ENCODE measurements around the gene TMEM272.

Gene TMEM272

GRCh38 chr13:51804295-51805172, 40.4 kb downstream of the TMEM272 start:
- no peak for DNase-seq (ENCODE audit: low read depth)

GRCh38 chr13:51803422-51804294, 41.3 kb downstream of the TMEM272 start, which contains the start of gene DHRS12:
DHRS12 (minus strand) TSS chr13:51804163; CDS start chr13:51799659, 4,504 bp downstream.
- no peak for DNase-seq (ENCODE audit: low read depth)

DNA sequence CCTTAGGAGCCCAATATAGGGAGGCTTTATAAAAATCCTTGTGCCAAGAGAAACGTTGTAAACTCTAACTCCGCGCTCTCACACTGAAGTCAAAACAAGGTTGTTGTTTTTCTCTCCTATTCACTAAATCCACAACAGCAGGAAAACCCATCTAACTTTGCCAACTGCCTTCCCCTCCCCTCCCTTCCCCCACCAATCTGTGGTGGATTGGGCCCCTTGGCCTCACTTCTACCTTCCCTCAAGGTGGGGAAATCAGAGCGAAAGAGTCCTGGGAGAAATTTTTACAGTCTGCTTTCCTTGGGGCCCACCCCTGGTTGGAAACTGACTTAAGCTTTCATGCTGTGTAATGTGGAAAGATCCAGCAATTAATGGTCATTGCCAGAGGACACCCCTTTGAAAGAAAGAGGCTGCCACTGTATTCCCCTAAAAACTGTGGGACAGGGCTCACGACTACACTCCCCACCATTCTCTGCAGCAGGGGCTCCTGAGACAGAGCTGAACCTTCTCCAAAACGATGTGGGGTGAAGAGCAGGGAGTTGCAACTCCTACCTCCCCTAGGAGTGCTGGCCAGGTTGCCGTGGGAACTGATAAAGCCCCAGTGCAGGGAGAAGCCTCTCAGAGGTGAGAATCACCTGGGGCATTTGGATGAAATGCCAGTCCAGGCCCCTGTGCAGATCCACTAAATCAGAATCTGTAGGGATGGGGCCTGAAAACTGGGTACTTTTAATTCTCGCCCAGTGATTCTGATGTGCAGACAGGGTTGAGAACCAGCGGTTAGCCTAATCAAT, 42.2 kb downstream of the TMEM272 start:
- no peak for DNase-seq (ENCODE audit: low read depth)

DNA sequence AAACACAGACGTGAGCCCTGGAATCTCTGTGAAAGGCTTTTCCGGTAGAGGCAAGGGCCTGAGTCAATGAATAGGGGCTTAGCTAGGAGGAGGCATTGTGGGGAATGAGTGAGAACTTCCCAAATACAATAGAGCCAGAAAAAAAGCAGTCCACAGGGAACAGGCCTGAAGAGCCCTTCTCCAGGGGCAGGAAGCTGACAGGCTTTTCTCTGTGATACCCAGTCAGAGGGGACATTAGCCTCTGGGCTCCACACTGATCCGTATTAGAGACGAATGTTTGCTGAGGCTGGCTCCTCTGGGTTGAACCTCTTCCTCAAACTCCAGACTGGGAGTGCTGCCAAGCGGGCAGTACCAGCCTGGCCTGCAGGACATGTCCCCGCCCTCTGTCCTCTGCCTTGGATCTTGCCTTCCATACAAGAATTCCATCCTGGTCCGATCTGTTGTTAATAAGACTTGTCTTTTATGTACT, 43.3 kb downstream of the TMEM272 start:
- DNase-seq (ENCODE audit: low read depth), result no peak

DNA sequence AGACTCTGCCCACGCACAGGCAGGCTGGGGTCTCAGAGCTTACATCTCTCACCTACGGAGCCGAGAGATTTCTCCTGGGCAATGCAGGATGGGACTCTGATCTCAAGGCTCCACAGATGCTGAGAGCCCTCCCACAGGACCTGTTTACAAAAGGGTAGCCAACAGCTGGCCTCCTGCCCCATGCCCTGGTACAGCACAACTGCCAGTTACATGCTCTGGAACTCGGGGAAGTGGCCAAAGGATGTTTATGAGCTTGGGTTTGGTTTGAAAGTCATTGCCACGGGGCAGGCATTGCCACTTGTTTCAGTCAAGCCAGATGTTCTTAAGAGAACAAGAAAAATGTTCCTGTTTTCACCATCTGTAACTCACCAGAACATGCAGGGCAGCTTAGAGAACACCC, 44.5 kb downstream of the TMEM272 start:
- DNase-seq (ENCODE audit: low read depth), result no peak

DNA sequence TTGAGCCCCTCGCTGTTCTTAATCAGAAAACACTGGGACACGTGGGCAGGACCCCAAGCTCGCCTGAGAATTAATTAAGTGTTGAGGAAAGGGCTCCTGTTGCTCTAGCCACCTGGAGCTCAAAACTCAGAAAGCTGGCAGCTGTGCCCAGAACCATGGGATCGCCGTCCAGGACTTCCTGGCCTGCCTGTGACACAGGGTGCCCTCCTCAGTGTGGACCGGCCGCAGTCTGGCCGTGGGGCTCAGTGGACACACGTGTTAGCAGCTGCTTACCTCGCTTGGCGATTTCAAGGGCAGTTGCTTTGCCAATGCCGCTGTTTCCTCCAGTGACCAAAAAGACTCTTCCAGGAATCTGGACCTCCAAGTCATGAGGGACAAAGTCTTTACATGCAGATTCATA, 45.7 kb downstream of the TMEM272 start:
- no peak for DNase-seq (ENCODE audit: low read depth)

DNA sequence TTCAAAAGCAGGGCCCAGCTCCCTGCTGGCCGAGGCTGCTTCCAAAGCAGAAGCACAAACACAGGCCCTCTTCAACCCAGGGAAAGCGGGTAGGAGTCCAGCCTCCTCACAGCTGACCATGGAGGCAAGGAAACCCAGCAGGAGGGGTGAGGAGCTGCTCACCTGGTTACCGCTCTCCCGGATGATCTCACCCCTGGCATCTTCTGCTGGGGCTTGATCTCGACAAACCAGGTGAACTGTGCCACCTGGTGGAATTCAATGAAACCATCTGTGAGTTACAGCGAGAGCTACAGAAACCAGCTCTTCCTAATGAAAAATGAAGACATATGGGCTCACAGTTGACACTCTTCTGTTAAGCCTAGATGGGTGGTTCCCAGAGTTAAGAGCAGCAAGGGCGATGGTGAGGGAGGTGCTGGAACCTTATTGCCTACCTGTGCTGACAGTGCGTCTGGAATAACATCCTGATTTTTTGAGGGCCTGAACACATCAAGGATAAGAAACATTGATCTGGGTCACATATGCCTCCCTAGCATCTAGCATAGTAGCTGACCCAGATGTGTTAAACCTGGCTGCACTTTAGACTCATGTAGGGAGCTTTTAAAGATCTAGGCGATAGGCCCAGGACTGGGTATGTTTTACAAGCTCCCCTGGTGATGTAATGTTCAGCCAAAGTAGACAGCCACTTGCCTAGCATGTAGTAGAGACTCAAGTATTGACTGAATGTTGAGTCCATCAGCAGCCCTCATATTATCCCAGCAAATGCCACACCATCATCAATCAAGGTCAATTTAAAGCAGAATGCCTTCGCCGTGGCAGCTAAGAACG, 47.1 kb downstream of the TMEM272 start:
- no peak for DNase-seq (ENCODE audit: low read depth)

DNA sequence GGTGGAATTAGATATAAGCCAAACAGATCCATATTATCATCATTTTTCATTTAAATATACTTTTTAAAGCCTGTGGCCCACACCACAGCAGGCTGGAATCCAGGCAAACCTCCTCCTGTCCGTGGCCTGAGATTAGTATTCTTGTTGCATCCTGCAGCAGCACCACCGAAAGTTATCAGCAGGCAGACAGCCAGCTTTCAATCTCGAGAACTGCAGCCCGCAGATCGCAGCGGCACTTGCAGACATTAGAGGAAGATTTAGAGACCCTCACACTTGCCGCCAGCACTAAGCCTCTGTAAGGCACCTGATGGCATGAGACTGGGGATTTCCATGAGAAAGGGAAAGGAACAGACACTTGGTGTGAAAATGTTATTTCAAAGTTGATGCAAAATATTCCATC, 48.4 kb downstream of the TMEM272 start:
- no peak for DNase-seq (ENCODE audit: low read depth)

GRCh38 chr13:51795419-51795818, 49.6 kb downstream of the TMEM272 start:
- no peak for DNase-seq (ENCODE audit: low read depth)

GRCh38 chr13:51794964-51795363, 50.0 kb downstream of the TMEM272 start:
- no peak for DNase-seq (ENCODE audit: low read depth)

GRCh38 chr13:51793570-51794271, 51.3 kb downstream of the TMEM272 start:
- DNase-seq (ENCODE audit: low read depth), result peak; percentile 31

DNA sequence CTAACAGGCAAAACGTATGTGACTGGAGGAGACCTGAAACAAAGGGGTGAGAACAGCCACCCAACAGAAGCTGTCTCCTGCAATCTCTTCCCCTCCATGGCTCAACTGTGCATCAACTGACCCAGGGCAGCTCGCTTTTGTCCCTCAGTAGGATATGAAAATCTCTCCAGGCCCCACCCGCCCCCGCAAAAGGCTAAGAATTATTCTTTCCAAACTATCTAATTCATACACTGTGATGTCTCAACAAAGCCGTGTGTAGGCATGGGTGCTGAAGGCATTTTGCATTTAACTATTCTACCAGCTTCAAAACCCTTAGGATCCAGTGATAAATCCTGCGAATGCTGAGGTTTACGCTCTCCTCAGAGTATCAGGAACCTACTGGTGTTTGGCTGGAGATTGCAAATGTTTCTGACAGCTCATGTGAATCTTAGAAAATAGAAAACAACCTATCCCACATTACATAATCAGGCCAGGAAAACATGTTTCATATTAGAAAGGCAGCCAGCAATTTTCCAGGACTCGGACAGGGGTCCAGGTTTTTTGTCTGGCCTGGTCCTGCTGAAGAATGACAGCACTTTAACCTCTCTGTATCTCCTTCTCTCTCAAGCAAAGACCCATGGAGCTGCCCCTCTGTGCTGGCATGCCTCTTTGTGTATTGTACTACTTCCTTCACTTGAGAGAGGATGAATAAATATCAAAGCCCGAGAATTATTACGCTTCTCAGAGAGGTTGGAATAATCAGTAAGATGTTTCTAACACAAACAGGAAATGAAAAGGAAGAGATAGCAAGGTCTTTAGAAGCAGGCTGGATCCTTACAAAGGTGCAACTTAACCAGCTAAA, 58.3 kb downstream of the TMEM272 start:
- DNase-seq (ENCODE audit: low read depth), result no peak

GRCh38 chr13:51785712-51786424, 59.1 kb downstream of the TMEM272 start:
- DNase-seq (ENCODE audit: low read depth), result no peak

DNA sequence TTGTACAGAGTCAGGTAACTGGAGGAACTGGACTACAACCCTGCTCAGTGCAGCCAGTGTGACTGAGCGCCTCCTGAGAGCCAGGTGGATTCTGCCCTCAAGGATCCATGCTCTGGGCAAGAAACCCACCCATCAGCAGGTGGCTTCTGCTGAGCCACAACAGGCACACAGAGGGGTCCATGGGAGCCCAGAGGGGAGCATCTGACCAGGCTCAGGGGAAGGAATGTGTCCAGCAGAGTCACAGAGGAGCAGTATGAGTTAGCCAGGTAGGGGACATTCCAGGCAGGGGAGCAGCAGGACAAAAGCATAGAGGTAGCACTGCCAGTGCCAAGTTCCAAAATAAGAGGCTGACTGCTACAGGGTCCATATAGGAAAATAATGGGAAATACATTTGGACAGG, 60.9 kb downstream of the TMEM272 start:
- DNase-seq (ENCODE audit: low read depth), result no peak

GRCh38 chr13:51783428-51784094, 61.4 kb downstream of the TMEM272 start:
- no peak for DNase-seq (ENCODE audit: low read depth)

DNA sequence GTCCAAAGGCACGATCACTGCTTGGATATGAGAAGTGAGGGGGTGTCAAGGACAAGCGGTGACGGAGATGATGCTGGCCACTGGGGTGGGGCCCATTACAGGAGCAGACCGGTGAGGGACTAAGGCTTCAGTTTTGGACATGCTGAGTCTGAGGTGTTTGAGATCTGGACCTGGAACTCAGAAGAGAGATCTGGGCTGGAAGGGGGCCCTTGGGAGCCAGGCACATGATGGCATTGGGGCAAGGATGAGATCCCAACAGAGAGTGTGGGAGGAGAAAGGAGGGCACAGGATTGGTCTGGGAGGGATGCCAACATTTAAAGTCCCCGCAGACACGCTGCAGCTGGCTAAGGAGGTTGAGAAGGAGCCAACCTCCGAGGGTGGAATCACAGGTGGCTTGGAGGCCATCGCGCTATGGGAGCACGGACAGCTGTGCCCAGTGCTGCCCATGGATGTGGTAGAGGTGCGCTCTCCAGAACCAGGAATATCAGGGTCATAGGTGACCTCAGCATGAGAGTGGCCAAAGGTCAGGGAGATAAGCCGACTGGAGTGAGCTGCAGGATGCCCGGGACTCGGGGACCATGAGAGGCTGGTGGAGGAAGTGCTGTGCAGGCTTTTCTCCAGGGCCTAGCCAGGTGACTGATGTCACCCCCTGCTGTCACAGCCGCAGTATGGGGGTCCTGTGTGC, 62.8 kb downstream of the TMEM272 start:
- DNase-seq (ENCODE audit: low read depth), result no peak

GRCh38 chr13:51781246-51782022, 63.5 kb downstream of the TMEM272 start:
- no peak for DNase-seq (ENCODE audit: low read depth)
